ENCODE measurements around the gene SENP6.

- TF ChIP-seq CTCF (IDR thresholded peaks at IDR 0.05 in 4 of 5, conservative IDR thresholded peaks at IDR 0.05 in 1 of 5) (no peak), POLR2A (IDR thresholded peaks at IDR 0.05) (no peak)
Observed at GRCh38 chr6:75762063-75762462, 160.4 kb downstream of the SENP6 start.

Measured in gastrocnemius medialis (tissue), 4 donors.